NCI-H2196 (cell line): ENCODE measurements around the gene ZDHHC19.
"Not testable (repeated sequence)": the region's sequence is repeated elsewhere in the genome, so short reads cannot be mapped to it uniquely, and the experiment has no call there.

Experiments used
- DNase-seq: peaks from one replicate; lab custom pipeline; 2025; ENCODE audit not compliant: unreplicated experiment; lab: John Stamatoyannopoulos, UW

ZDHHC19 gene

DNA sequence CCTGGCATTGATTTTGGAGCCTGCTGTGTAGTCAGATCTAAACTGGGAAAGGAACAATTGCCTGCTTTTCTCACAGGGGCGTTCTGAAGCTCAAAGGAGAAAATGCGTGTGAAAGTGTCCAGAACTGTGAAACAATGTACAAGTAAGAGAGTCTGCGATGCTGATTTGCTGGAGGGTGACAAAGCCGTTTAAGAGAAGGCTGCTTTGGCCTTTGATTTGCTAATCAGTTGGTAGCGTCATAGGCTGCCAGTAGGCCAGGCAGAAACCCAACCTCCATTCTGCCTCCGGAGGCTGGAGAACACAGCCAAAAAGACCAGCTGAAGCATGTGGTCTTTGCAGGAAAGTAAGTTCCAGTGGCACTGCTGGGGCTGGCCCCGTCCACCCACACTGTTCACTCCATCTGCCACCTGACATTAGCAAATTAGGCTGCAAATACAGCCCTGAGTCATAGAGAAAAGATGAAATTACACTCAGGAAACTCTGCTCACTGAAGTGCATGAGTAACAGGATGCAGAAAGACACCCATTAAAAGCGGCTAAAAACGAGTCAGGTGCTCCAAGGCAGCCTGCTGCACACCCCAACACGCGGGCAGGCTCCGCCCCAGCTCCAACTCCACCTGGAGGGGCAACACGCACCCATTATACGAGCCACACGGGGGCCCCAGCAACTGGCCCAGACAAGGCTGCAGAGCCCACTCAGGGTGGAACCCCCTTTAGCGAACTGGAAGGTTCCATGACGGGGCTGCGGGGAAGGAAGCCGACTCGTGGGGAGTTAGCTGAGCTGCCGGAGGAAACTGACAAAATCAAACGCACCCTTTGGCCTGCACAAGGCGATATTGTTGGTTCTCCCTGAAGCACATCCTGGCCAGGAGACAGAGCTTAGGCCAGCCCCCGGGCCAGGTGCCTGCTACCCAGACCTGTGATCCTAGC lies 31.6 kb downstream of the ZDHHC19 start:
- DNase-seq, result peak; percentile 91

DNA sequence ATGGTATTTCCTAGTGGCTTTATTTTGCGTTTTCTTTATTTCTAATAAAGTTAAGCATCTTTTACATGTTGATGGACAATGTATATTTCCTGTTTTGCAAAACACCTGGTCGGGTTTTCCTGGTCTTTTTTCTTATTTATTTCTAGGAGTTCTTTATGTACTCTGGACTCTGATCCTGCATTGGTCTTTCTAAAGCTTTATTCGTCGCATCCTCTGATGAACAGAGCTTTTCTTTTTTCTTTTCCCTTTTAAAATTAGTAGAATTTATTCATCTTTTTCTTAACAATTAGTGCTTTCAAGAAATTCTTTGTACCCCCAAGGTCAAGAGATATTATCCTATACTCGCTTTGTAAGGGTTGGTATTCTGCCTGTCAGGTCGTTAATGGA lies 32.2 kb downstream of the ZDHHC19 start:
- no peak for DNase-seq

DNA sequence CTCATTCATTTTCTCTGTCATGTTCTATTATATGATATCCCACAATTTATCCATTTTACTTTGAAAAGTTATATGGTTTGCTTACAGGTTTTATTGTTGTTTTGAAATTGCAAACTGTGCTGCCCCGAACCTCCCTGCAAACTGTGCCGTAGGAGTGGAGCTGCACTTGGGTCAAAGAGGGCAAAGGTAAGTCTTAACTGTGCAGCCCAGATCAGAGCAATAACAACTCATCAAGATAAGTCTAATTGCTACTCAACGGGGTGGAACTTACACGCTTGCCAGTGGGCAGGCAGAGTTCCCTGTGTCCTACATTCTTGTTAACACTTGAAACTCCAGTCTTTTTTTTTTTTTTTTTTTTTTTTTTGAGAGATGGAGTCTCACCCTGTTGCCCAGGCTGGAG lies 33.2 kb downstream of the ZDHHC19 start:
- no peak for DNase-seq

DNA sequence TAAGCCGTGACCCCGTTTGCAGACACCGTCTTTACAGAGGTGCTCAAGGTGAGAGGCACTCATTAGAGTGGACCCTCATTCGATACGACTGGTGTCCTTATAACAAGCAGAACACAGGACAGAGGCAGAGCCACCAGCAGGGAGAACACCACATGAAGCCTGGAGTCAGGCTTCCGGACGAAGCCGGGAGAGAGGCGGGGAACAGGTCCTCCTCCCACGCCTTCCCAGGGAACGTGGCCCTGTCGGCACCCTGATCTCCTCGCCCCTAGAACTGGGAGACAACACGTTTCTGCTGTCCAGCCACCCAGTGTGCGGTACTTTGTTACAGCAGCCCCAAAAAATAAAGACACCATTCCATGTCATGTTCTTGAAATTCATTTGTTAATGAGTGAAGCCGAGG lies 33.6 kb downstream of the ZDHHC19 start:
- DNase-seq, result no peak

DNA sequence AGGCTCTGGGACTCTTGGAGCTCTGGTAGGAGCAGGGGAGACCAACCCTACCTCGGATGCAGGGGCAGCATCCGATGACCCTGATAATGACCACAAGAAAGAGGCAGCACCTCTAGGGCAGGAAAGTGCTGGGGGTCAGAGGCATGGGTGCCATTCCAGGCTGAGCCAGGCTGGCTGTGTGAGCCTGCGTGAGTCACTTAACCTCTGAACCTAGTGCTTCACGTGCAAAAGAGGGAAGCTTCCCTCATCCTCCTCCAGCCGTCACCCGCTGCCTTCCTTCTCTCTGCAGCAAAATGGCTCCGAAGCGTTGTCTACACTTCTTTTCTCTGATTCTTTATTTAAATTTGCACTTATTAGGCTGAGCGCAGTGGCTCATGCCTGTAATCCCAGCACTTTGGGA lies 35.5 kb downstream of the ZDHHC19 start:
- DNase-seq, result no peak

DNA sequence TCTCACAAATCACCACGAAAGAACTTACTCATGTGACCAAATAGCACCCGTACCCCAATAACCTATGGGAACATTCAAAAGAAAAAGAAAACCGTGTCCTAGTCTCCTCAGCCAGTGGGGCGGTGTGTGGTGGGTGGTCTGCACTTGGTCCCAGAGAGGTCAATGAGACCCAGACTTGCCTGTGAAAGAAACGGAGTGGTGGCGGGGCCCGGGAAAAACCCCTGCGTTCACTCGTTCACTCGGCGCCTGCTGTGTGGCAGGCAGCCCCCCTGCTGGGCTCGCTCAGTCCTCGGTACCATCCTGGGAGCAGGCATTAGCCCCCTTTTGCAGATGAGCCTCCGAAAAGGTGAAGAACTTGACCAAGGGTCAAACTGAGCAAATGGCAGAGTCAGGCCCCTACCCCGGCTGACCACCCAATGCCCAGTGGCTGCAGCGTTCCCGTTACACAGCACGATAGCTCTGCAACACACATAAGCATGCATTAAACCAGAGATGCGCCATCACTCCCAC lies 36.0 kb downstream of the ZDHHC19 start:
- DNase-seq, result no peak

DNA sequence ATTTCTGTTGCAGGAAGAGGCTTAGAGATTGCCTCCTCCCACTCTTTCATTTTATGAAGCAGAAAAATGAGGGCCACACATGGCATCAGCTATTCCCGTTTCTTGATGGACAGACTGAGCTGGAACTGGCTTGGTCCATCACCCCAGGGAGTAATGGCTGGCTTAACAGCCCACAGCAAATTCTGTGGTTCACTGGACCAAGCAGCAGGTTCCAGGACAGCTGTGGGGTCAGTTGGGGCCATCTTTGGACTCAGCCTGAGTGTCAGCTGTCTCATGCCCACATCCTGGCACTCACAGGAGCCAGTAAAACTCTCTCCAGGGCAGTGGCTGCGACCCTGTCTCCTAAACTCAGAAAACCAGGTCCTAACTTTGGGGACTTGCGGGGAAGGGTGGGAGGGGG lies 36.5 kb downstream of the ZDHHC19 start:
- DNase-seq, result no peak

DNA sequence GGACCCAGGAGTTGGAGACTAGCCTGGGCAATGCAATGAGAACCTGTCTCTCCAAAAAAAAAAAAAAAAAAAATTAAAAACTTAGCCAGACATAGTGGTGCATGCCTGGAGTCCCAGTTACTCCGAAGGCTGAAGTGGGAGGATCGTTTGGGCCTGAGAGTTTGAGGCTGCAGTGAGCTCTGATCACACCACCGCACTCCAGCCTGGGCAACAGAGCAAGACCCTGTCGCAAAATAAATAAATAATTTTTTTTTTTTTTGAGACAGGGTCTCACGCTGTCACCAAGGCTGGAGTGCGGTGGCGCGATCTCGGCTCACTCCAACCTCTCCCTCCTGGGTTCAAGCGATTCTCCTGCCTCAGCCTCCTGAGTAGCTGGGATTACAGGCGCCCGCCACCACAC lies 40.9 kb downstream of the ZDHHC19 start:
- DNase-seq, result not testable (repeated sequence)

DNA sequence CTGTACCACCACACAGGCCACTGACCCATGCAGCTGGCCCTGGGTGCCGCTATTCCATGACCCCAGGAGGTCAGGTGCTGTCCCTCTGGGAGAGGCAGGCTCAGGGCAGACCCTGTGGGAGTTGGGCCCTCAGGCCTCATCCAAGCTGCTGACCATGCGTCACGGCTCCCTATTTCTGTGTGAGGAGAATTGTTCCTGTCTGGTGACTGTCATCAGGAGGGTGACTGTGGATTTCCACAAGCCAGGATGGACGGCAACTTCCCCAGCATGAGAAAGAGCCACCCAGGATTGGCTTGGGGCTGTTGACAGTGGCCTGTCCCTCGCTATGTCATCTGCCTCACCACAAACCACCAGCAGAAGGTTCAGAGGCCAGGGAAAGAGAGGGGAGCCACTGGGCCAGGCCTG lies 41.4 kb downstream of the ZDHHC19 start:
- no peak for DNase-seq

DNA sequence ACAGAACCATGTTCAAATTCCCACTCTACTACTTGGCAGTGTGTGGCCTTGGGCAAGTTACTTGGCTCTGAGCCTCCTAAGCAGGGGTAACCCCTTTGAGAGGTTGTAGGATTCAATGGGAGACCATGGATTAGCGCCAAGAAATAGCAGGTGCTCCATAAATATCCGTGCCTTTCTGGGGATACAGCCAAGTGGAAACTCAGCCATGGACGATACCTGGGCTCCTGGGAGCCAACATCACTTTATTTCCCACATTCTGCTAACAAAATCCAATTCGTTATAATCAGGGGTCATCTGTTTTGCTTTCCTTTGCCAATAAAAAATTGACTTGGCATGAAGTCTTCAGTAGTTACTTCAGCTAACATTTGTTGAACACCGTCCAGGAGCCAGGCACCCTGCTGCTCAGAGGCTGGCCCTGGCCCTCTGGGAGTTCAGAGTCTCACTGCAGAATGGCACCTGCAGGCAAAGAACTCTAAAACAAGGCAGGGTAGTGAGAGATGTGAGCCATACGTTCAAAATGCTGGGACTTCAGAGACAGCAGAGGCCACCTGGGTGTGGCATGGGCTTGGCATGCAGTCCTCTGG lies 42.3 kb downstream of the ZDHHC19 start:
- peak; percentile 100 for DNase-seq

DNA sequence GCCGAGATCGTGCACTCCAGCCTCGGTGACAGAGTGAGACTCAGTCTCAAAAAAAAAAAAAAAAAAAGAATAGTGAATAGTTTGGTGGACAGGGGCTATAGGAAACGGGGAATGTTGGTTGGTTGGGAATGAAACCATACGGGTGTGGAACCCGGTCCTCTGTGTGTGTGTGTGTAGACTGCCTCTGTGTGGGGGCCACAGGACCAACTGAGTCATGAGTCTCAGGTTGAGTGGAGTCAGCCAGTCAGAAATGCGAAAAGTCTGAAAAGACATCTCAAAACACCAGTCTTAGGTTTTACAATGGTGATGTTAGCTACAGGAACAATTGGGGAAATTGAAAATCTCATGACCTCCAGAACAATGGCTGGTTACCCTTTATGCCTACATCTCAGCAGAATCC lies 44.5 kb downstream of the ZDHHC19 start:
- DNase-seq, result no peak

DNA sequence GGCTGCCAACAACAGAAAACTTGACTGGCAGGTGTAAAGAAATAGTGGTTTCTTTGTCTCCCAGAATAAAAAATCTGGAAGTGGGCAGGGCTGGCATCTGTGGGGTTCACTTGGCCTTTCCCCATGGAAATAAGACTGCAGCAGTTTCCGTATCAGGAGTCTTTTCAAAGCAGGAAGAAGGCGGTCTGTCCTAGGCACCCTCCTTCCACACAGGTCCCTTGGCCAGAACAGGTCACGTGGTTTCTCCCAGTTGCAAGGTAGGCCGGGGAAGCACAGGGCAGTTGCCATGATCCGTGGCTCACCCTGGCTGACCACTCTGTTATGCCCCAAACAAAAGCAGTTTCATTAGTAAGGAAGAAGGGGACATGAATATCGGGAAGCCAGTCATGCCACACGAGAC lies 45.4 kb downstream of the ZDHHC19 start:
- no peak for DNase-seq

DNA sequence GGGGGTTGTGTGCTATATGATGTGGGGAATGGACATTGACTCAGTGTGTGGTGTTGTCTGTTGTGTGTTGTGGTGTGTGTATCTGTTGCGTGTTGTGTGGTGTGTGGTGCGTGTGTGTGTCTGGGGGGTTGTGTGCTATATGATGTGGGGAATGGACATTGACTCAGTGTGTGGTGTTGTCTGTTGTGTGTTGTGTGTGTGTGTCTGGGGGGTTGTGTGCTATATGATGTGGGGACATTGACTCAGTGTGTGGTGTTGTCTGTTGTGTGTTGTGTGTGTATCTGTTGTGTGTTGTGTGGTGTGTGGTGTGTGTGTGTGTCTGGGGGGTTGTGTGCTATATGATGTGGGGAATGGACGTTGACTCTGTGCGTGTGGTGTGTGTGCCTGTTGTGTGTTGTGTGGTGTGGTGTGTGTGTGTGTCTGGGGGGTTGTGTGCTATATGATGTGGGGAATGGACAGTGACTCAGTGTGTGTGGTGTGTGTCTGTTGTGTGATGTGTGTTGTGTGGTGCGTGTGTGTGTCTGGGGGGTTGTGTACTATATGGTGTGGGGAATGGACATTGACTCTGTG lies 46.1 kb downstream of the ZDHHC19 start:
- not testable (repeated sequence) for DNase-seq

DNA sequence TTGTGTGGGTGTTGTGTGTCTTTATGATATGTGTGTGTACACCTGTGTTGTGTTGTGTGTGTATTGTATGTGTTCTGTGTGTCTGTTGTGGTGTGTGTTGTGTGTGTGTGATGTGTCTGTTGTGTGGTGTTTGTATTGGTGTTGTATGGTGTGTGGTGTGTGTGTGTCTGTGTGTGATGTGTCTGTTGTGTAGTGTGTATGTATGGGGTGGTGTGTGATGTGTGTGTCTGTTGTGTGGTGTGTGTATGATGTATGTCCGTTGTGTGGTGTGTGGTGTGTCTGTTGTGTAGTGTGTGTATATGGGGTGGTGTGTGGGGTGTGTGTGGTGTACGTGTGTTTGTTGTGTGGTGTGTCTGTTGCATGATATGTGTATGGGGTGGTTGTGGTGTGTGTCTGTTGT lies 46.6 kb downstream of the ZDHHC19 start:
- DNase-seq, result no peak

DNA sequence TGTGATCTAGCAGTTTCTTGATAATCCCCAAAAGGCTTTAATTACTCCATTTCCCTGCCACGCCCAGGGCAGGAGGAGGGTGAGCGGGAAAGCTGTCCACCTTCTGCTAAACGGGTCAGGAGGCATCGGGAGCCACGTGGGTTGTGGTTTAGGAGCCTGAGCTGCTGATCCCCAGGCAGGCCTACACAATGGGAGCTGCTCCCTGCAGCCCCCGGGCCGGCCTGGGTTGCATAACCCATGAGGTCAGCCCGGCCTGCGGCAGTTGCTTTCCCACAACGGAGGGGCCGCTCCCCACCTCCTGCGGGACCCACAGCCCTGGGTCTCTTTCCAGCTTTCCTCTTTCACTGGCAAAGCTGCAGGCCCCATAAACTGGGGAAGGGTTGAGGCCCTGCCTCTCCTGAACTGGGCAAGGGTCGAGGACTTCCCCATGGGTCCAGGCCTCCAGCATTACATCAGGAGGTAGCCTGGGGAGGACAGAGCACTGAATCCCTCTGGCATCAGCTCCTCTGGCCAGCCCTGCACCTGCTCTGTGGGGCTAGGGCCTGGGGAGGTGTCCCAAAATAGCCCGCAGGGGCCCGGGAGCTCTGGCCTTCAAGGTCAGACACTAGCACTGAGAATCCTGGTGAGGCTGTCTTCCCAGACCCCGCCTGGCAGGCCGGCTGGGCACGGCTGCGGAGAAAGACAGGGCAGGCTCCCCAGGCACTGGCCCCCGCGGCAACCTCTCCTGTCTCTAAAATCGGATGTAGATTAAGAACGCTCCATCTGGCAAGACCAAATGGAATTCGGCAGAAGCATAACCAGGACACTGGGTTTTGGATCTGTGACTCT lies 47.3 kb downstream of the ZDHHC19 start:
- no peak for DNase-seq

DNA sequence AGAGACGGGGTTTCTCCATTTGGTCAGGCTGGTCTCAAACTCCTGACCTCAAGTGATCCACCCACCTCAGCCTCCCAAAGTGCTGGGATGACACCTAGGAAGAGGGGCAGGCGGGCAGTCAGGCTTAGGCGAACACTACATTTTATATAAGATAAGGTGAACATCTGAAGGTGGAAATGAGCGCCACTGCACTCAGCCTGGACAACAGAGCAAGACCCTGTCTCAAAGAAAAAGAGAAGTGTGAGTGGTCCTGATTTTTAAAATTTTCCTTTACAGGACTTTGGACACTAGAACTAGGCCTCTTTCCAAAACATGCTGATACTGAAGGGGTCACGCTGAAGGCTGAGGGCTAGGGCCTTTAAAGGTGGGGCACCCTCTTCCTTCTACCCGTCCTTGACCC lies 48.0 kb downstream of the ZDHHC19 start:
- no peak for DNase-seq

DNA sequence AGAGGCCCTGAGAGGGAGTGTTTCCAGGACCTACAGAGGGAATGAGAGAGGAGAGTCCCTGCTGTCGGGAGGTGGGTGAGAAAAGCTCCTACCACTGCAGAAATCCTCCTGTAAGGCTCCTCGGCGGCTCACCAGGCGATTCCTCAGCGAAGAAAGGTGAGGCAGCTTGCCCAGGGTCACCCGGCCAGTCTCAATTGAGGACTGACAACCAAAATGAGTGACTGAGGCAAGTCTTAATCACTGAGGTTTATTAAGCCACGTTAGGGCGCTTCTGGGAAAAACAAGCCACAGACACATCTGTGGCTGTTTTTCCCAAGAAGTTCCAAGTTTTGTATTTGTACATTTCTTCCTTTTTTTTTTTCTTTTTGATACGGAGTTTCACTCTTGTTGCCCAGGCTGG lies 48.5 kb downstream of the ZDHHC19 start:
- DNase-seq, result no peak

DNA sequence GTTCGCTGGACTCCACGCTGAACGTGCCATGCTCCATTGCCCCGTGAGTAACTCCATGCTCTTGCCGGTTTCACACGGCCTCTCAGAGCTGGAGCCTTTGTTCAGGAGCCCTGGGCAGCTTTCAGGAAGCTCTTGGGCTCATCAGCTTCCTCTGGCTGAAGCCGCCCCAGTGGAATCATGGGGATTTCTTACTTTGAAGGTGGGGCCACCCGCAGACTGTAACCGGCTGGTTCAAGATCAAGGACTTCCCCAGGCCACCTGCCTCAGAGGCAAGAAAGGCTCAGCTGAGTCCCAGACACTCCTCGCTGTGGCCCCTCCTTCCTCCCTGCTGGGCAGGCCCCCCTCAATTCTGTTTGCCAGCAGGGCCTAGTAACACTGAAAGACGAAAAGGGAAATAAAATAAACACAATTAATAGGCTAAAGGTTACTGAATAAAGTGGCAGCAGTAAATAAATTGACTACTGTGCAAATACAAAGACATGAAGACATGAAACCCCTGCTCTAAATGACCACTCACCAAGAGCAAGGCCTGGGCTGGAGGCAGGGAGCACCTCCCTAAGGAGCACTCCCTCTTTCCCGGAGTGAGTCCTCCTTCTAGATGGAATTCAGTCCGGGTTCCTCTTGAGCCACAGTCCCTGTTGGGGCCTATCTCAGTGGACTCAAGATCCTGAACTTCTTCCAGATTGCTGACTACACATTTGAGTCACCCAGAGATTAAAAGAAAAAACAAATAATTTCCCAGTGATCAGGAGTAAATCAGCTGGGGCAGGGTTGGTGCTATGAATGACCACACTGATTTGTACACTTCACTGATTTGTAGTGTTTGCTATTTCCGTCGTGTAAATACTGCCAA lies 51.0 kb downstream of the ZDHHC19 start:
- peak; percentile 88 for DNase-seq

DNA sequence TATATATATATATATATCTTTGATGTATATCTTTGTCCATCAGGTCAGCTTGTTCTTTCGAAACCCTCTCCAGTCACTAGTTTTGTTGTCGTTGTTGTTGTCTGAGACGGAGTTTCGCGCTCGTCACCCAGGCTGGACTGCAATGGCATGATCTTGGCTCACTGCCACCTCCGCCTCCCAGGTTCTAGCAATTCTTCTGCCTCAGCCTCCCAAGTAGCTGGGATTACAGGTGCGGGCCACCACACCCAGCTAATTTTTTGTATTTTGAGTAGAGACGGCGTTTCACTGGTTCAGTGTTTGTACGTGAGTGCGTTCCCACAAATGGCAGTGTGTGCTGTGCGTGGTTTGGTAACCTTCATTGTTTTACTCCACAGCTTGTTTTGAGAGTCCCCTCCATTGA lies 51.7 kb downstream of the ZDHHC19 start:
- no peak for DNase-seq

DNA sequence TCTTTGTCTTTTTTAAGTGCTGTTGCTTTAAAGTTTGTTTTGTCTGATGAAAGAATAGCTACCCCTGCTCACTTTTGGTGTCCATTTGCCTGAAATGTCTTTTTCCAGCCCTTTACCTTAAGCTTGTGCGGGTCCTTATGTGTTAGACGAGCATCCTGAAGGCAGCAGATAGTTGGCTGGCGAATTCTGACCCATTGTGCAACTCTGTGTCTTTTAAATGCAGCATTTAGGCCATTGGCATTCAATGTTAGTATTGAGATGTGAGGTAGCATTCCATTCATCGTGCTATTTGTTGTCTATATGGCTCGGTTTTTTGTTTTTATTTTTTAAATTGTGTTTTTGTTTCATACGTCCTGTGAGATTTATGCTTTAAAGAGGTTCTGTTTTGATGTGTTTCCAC lies 55.0 kb downstream of the ZDHHC19 start:
- DNase-seq, result no peak
